Measurements from ENCODE around the gene PPP1R15B.

DNA sequence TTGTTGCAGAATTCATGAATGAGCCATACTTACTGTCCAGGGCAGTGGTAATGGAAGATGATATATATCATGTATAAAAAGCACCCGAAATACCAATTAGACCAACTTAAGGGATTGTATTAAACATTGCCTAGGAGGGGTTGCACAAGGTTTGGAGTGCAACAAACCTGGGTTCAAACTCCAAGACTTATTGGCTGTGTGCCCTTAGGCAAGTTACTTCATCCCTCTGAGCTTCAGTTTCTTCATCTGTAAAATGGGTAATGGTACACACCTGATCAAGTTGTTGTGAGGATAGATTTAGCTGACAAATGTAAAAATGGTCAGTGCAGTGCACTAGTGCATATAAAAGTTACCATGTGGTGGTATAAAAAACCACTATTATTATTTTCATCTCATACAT, 9.8 kb upstream of the PPP1R15B start:
- no peak for TF ChIP-seq YY1 (IDR thresholded peaks at IDR 0.05; ENCODE audit: low read depth, low read length)
- TF ChIP-seq BHLHE40 (IDR thresholded peaks at IDR 0.05; ENCODE audit: borderline replicate concordance in 1 of 2, low read depth in 2 of 2, low read length in 1 of 2) = no peak
- TF ChIP-seq, protein P1, sequence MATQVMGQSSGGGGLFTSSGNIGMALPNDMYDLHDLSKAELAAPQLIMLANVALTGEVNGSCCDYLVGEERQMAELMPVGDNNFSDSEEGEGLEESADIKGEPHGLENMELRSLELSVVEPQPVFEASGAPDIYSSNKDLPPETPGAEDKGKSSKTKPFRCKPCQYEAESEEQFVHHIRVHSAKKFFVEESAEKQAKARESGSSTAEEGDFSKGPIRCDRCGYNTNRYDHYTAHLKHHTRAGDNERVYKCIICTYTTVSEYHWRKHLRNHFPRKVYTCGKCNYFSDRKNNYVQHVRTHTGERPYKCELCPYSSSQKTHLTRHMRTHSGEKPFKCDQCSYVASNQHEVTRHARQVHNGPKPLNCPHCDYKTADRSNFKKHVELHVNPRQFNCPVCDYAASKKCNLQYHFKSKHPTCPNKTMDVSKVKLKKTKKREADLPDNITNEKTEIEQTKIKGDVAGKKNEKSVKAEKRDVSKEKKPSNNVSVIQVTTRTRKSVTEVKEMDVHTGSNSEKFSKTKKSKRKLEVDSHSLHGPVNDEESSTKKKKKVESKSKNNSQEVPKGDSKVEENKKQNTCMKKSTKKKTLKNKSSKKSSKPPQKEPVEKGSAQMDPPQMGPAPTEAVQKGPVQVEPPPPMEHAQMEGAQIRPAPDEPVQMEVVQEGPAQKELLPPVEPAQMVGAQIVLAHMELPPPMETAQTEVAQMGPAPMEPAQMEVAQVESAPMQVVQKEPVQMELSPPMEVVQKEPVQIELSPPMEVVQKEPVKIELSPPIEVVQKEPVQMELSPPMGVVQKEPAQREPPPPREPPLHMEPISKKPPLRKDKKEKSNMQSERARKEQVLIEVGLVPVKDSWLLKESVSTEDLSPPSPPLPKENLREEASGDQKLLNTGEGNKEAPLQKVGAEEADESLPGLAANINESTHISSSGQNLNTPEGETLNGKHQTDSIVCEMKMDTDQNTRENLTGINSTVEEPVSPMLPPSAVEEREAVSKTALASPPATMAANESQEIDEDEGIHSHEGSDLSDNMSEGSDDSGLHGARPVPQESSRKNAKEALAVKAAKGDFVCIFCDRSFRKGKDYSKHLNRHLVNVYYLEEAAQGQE (IDR thresholded peaks at IDR 0.05; ENCODE audit: low read depth, low read length) = no peak
- TF ChIP-seq EZH2 (IDR thresholded peaks at IDR 0.05; ENCODE audit: borderline replicate concordance, control insufficient read depth, low read depth, low read length) = no peak
- no peak for TF ChIP-seq BRCA1 (IDR thresholded peaks at IDR 0.05; ENCODE audit: low read depth, low read length)
- no peak for TF ChIP-seq MXI1 (IDR thresholded peaks at IDR 0.05; ENCODE audit: low read depth, low read length)

Measured in GM12878 (cell line).